Activated CD4-positive, alpha-beta T cell treated with anti-CD3 and anti-CD28 coated beads for 1 hour (primary cell): ENCODE data around the gene PCSK5.
A peak's percentile ranks its signal among the peaks of the same experiment; 100 is the strongest.

Source experiments
- DNase-seq: peaks from one replicate; pipeline ENCODE4 v3.0.0-alpha.2; 2020

The PCSK5 gene

GRCh38 chr9:76372336-76372735, 481.9 kb downstream of the PCSK5 start:
- DNase-seq = no peak

- no peak for DNase-seq
These were observed 482.8 kb downstream of the PCSK5 start for GRCh38 chr9:76373173-76373783.

- no peak for DNase-seq
These were observed 483.5 kb downstream of the PCSK5 start for GRCh38 chr9:76373784-76374474.

GRCh38 chr9:76374783-76375559, 484.5 kb downstream of the PCSK5 start:
- DNase-seq = no peak

- no peak for DNase-seq
These were observed 487.3 kb downstream of the PCSK5 start for GRCh38 chr9:76377791-76378190.

- DNase-seq = no peak
These were observed 488.0 kb downstream of the PCSK5 start for GRCh38 chr9:76378367-76379073.

- DNase-seq = no peak
These were observed 489.0 kb downstream of the PCSK5 start for GRCh38 chr9:76379494-76379893.

- DNase-seq = no peak
These were observed 500.2 kb downstream of the PCSK5 start for GRCh38 chr9:76390656-76391055.

- DNase-seq = peak; percentile 88
These were observed 503.9 kb downstream of the PCSK5 start, which contains the start of gene RFK for GRCh38 chr9:76394195-76394959. TSS of gene RFK (minus strand) at chr9:76394426. CDS start at chr9:76394171, 255 bp downstream.

GRCh38 chr9:76394960-76395252, 504.4 kb downstream of the PCSK5 start:
- DNase-seq = peak; percentile 32

GRCh38 chr9:76395381-76395780, 504.9 kb downstream of the PCSK5 start:
- no peak for DNase-seq

GRCh38 chr9:76396144-76396543, 505.7 kb downstream of the PCSK5 start:
- DNase-seq = no peak

GRCh38 chr9:76396597-76396996, 506.1 kb downstream of the PCSK5 start:
- DNase-seq = no peak

- DNase-seq = no peak
These were observed 509.4 kb downstream of the PCSK5 start for GRCh38 chr9:76399856-76400255.

- DNase-seq = no peak
These were observed 510.1 kb downstream of the PCSK5 start for GRCh38 chr9:76400534-76401096.

GRCh38 chr9:76401176-76401575, 510.7 kb downstream of the PCSK5 start:
- DNase-seq = no peak

GRCh38 chr9:76401580-76402354, 511.3 kb downstream of the PCSK5 start:
- no peak for DNase-seq

- no peak for DNase-seq
These were observed 512.9 kb downstream of the PCSK5 start for GRCh38 chr9:76403352-76403751.

GRCh38 chr9:76404401-76404800, 513.9 kb downstream of the PCSK5 start:
- no peak for DNase-seq

GRCh38 chr9:76405340-76405739, 514.9 kb downstream of the PCSK5 start:
- DNase-seq = no peak

- no peak for DNase-seq
These were observed 515.4 kb downstream of the PCSK5 start for GRCh38 chr9:76405868-76406267.
